ENCODE data around the gene ADARB2. TPM values are rescaled to one million over a fixed set of nuclear protein-coding genes. Genes with fewer than 3 reads are reported as not detected.

Gene ADARB2
- total and polyA plus RNA-seq, 4 donors, result 0.55 to 0.70 (median 0.59) TPM; not detected in 1

DNA sequence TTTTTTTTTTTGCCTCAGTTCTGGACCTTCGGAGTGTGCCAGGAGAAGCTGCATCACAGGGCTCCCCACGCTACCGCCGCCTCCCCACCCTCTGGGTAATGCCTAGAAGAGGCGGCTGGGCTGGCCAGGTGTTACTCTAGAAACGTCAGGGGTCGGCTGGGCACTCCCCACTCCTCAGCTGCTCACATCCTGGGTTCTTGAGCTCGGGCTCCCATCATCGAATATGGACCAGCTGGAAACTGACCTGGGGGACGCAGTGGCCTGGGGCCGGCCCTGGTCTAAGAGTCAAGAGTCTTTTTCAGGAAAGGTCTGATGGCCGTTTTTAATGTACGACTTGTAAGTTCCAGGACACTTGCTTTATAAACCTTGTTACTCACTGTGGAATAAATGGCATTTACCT, 354.6 kb downstream of the ADARB2 start (continued):
- TF ChIP-seq TAF1 (conservative IDR thresholded peaks at IDR 0.05) (no peak), JUND (IDR thresholded peaks at IDR 0.05) (no peak), FOXA2 (IDR thresholded peaks at IDR 0.05) (no peak)
- TF ChIP-seq, protein P1, sequence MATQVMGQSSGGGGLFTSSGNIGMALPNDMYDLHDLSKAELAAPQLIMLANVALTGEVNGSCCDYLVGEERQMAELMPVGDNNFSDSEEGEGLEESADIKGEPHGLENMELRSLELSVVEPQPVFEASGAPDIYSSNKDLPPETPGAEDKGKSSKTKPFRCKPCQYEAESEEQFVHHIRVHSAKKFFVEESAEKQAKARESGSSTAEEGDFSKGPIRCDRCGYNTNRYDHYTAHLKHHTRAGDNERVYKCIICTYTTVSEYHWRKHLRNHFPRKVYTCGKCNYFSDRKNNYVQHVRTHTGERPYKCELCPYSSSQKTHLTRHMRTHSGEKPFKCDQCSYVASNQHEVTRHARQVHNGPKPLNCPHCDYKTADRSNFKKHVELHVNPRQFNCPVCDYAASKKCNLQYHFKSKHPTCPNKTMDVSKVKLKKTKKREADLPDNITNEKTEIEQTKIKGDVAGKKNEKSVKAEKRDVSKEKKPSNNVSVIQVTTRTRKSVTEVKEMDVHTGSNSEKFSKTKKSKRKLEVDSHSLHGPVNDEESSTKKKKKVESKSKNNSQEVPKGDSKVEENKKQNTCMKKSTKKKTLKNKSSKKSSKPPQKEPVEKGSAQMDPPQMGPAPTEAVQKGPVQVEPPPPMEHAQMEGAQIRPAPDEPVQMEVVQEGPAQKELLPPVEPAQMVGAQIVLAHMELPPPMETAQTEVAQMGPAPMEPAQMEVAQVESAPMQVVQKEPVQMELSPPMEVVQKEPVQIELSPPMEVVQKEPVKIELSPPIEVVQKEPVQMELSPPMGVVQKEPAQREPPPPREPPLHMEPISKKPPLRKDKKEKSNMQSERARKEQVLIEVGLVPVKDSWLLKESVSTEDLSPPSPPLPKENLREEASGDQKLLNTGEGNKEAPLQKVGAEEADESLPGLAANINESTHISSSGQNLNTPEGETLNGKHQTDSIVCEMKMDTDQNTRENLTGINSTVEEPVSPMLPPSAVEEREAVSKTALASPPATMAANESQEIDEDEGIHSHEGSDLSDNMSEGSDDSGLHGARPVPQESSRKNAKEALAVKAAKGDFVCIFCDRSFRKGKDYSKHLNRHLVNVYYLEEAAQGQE (IDR thresholded peaks at IDR 0.05), result no peak

DNA sequence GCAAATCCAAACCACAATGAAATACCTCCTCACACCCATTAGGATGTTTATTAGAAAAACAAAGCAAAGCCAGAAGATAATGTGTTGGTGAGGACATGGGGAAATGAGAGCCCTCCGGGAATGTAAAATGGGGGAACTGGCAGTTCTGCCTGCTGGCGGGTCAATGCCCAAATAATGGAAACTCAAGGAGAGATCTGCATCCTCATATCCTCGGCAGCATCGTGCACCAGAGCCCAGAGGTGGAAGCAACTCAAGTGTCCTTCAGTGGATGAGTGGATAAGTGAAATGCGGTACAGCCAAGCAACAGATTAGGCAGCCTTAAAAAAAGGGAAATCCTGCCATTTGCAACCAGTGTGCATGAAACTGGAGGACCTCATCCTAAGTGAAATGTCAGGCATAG, 356.0 kb downstream of the ADARB2 start:
- peak; percentile 23 for DNase-seq (ENCODE audit: low spot score)
- TF ChIP-seq EGR1 (IDR thresholded peaks at IDR 0.05; ENCODE audit: low read depth in 2 of 2) (no peak), GABPA (IDR thresholded peaks at IDR 0.05 in 1 of 2, conservative IDR thresholded peaks at IDR 0.05 in 1 of 2) (no peak), RAD21 (IDR thresholded peaks at IDR 0.05) (no peak), HNF4A (conservative IDR thresholded peaks at IDR 0.05) (no peak), SP1 (IDR thresholded peaks at IDR 0.05) (no peak), FOXA2 (IDR thresholded peaks at IDR 0.05) (no peak), NR2F2 (IDR thresholded peaks at IDR 0.05) (no peak), YY1 (IDR thresholded peaks at IDR 0.05) (no peak), HNF4G (IDR thresholded peaks at IDR 0.05) (no peak), RXRA (IDR thresholded peaks at IDR 0.05) (no peak), FOXA1 (IDR thresholded peaks at IDR 0.05) (no peak), JUND (IDR thresholded peaks at IDR 0.05) (no peak), TAF1 (conservative IDR thresholded peaks at IDR 0.05) (no peak)
- TF ChIP-seq, protein P2, sequence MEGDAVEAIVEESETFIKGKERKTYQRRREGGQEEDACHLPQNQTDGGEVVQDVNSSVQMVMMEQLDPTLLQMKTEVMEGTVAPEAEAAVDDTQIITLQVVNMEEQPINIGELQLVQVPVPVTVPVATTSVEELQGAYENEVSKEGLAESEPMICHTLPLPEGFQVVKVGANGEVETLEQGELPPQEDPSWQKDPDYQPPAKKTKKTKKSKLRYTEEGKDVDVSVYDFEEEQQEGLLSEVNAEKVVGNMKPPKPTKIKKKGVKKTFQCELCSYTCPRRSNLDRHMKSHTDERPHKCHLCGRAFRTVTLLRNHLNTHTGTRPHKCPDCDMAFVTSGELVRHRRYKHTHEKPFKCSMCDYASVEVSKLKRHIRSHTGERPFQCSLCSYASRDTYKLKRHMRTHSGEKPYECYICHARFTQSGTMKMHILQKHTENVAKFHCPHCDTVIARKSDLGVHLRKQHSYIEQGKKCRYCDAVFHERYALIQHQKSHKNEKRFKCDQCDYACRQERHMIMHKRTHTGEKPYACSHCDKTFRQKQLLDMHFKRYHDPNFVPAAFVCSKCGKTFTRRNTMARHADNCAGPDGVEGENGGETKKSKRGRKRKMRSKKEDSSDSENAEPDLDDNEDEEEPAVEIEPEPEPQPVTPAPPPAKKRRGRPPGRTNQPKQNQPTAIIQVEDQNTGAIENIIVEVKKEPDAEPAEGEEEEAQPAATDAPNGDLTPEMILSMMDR (IDR thresholded peaks at IDR 0.05; ENCODE audit: low read depth, low read length, missing input control), result no peak
- TF ChIP-seq, protein P3, sequence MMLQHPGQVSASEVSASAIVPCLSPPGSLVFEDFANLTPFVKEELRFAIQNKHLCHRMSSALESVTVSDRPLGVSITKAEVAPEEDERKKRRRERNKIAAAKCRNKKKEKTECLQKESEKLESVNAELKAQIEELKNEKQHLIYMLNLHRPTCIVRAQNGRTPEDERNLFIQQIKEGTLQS (IDR thresholded peaks at IDR 0.05), result no peak
- TF ChIP-seq, protein P4, sequence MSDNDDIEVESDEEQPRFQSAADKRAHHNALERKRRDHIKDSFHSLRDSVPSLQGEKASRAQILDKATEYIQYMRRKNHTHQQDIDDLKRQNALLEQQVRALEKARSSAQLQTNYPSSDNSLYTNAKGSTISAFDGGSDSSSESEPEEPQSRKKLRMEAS (IDR thresholded peaks at IDR 0.05), result no peak
- TF ChIP-seq, protein P1 (IDR thresholded peaks at IDR 0.05), result no peak
- TF ChIP-seq, protein P5, sequence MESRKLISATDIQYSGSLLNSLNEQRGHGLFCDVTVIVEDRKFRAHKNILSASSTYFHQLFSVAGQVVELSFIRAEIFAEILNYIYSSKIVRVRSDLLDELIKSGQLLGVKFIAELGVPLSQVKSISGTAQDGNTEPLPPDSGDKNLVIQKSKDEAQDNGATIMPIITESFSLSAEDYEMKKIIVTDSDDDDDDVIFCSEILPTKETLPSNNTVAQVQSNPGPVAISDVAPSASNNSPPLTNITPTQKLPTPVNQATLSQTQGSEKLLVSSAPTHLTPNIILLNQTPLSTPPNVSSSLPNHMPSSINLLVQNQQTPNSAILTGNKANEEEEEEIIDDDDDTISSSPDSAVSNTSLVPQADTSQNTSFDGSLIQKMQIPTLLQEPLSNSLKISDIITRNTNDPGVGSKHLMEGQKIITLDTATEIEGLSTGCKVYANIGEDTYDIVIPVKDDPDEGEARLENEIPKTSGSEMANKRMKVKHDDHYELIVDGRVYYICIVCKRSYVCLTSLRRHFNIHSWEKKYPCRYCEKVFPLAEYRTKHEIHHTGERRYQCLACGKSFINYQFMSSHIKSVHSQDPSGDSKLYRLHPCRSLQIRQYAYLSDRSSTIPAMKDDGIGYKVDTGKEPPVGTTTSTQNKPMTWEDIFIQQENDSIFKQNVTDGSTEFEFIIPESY (IDR thresholded peaks at IDR 0.05), result no peak
- Histone ChIP-seq H3K27me3 (ENCODE audit: control insufficient read depth in 4 of 4, insufficient read depth in 4 of 4, low read length in 3 of 4) (peaks cover 0 to 6% (median 3%) of the 10 kb centered on the region in 4 donors), H3K4me1 (ENCODE audit: control insufficient read depth in 4 of 4, insufficient read depth in 4 of 4, low read length in 3 of 4) (peaks cover 0 to 5% (median under 1%) of the 10 kb centered on the region in 4 donors), H3K9me3 (ENCODE audit: control insufficient read depth in 4 of 4, low read length in 3 of 4) (peaks cover 0 to 5% (median 0%) of the 10 kb centered on the region in 4 donors), H3K9ac (ENCODE audit: low read depth in 1 of 2, low read length in 2 of 2) (no peak overlapping the region), H3K36me3 (ENCODE audit: control insufficient read depth in 4 of 4, insufficient read depth in 3 of 4, low read depth in 1 of 4, low read length in 3 of 4) (no peaks in the 10 kb centered on the region), H3K27ac (ENCODE audit: low read depth in 1 of 2, low read length in 2 of 2) (no peak overlapping the region), H3K4me3 (ENCODE audit: low read depth in 1 of 3, low read length in 3 of 3) (no peak overlapping the region)
- 64% methylated on average over 5 of the region's 5 CpGs for WGBS
